ENCODE results near the gene F2R. TPM values are rescaled to one million over a fixed set of nuclear protein-coding genes. Genes with fewer than 3 reads are reported as not detected.
A peak's percentile ranks its signal among the peaks of the same experiment; 100 is the strongest.

F2R gene
- total and polyA plus RNA-seq, 10 of the 15 experiments (the other 5 are each of a cell fraction or from before 2014, with no cell fraction given): 1.8 to 75.4 (median 8.0) TPM

DNA sequence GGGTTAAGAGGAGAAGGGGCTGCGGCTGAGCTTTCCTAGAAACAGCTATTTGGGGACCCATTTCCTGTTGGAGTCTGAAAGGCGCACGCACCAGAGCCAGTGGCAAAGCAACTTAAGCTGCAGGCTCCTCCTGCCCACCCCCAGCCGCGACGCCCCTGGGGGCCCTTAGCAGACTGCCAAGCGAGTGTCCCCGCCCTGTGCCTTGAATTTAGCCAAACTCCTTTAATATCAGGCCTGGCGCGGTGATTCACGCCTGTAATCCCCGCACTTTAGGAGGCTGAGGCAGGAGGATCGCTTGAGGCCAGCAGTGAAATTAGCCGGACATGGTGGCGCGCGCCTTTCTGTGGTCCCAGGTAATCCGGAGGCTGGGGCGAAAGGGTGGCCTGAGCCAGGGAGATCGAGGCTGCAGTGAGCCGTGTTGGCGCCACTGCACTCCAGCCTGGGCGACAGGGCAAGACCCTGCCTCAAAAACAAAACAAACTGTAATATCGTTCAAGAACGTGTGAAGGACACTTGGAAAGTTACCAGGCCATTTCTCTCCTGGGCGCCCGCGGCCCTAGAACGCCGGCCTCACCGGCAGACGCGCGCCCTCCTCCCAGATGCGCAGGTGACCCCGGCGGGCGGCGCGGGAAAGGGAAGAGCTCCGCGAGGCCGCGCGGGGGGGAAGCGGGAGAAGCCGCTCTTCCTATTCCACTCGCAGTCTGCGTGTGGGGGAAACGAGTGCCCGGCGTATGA lies 1.0 kb upstream of the F2R start:
- no peak overlapping the region for H3K9ac ChIP-seq (ENCODE audit: control insufficient read depth, insufficient read depth, low read length)
- no peaks in the 10 kb centered on the region for H3K36me3 ChIP-seq (ENCODE audit: control insufficient read depth in 2 of 2, insufficient read depth in 2 of 2, low read length in 1 of 2)
- no peaks in the 10 kb centered on the region for H4K20me1 ChIP-seq (ENCODE audit: control insufficient read depth, insufficient read depth)
- ChIA-PET POLR2A (interaction anchor here (1.3 kb wide), 1 partner anchor 60 kb away, joined by 3 read pairs; no protein-coding TSS in a partner anchor), CTCF (interaction anchor here (0.9 to 10.7 kb wide), 4 partner anchors 10 to 113 kb away, joined by 5 to 122 read pairs (median 12); no protein-coding TSS in a partner anchor), RAD21 (ENCODE audit: unreplicated experiment) (interaction anchor here (0.6 to 11.7 kb wide), 5 partner anchors 14 to 1073 kb away, joined by 3 to 254 read pairs (median 4); no protein-coding TSS in a partner anchor), SMC1A (ENCODE audit: uncharacterized antibody, unreplicated experiment) (interaction anchor here (0.6 to 14.6 kb wide), 8 partner anchors 9 to 67 kb away, joined by 3 to 136 read pairs (median 4); no protein-coding TSS in a partner anchor)
- H3K4me2 ChIP-seq (ENCODE audit: control insufficient read depth, insufficient read depth): peak overlapping the region; percentile 96
- no peak for FAIRE-seq
- H2AFZ ChIP-seq (ENCODE audit: control insufficient read depth, low read depth, low read length): peak overlapping the region; percentile 75
- no peaks in the 10 kb centered on the region; the same call in 1 of the 3 replicates for H3K9me3 ChIP-seq (replicated peaks; ENCODE audit: control insufficient read depth, insufficient read depth, low read length)
- peak overlapping the region; percentile 79 for H3K4me3 ChIP-seq
- BruUV-seq (replicated peaks): no TSS peak
- peak; percentile 2 for ATAC-seq
- TF ChIP-seq YBX1 (IDR thresholded peaks at IDR 0.05) (no peak), SUZ12 (IDR thresholded peaks at IDR 0.05; ENCODE audit: unreplicated experiment) (peak; percentile 46), KLF5 (IDR thresholded peaks at IDR 0.05; ENCODE audit: partially characterized antibody) (no peak), EED (IDR thresholded peaks at IDR 0.05; ENCODE audit: low read depth) (peak; percentile 18; the same call in 1 of the 2 replicates), BHLHE40 (IDR thresholded peaks at IDR 0.05; ENCODE audit: borderline replicate concordance in 1 of 2, low read depth in 2 of 2, low read length in 1 of 2) (0 out of 4 replicates have a peak, but pooled peaks have one; percentile 7 to 10), ZNF217 (IDR thresholded peaks at IDR 0.05) (0 out of 2 replicates have a peak, but pooled peaks have one; percentile 48), SREBF2 (IDR thresholded peaks at IDR 0.05; ENCODE audit: low read length) (no peak), LARP7 (IDR thresholded peaks at IDR 0.05) (no peak), IKZF2 (IDR thresholded peaks at IDR 0.05) (0 out of 4 replicates have a peak, but pooled peaks of 1 of the 2 experiments have one; percentile 28), SMARCA5 (IDR thresholded peaks at IDR 0.05) (0 out of 2 replicates have a peak, but pooled peaks have one; percentile 21), IKZF1 (conservative IDR thresholded peaks at IDR 0.05) (peak; percentile 18)
- no peaks in the 10 kb centered on the region for H3K79me2 ChIP-seq (ENCODE audit: control insufficient read depth, insufficient read depth, low read length)
- H3K4me1 ChIP-seq (ENCODE audit: control insufficient read depth, insufficient read depth, low read length): peaks cover 15% of the 10 kb centered on the region
- in situ Hi-C loops (cut with MboI): loop anchor here (5.0 kb wide), 1 partner anchor 62 kb away; no protein-coding TSS in a partner anchor
- H3K27ac ChIP-seq (ENCODE audit: control insufficient read depth, insufficient read depth): no peak overlapping the region
- no peak for DNase-seq (ENCODE audit: low read depth, low spot score)
- intact Hi-C loops (cut with micrococcal nuclease; ENCODE audit: unreplicated experiment): no loop called here
- WGBS (ENCODE audit: insufficient coverage, insufficient replicate concordance, low lambda C conversion rate, missing lambda C conversion rate): 15% methylated on average over 52 of the region's 52 CpGs
- H3K27me3 ChIP-seq (replicated peaks in 1 of 2; ENCODE audit: control insufficient read depth in 2 of 2, insufficient read depth in 2 of 2, low read length in 1 of 2): peaks cover 0 to 13% of the 10 kb centered on the region in 2 experiments; a peak in 2 of 4 replicates
